ENCODE data around the gene DNM3. TPM values are rescaled to one million over a fixed set of nuclear protein-coding genes. Genes with fewer than 3 reads are reported as not detected.

The DNM3 gene
- total RNA-seq, 1 donor, result 2.0 TPM

GRCh38 chr1:172220376-172220775 is 379.1 kb downstream of the DNM3 start:
- no peak for DNase-seq (ENCODE audit: low read depth)
- no peak overlapping the region for H3K4me3 ChIP-seq (ENCODE audit: low read depth, low read length)
- no peak for TF ChIP-seq CTCF (IDR thresholded peaks at IDR 0.05; ENCODE audit: insufficient read depth, low read length)

DNA sequence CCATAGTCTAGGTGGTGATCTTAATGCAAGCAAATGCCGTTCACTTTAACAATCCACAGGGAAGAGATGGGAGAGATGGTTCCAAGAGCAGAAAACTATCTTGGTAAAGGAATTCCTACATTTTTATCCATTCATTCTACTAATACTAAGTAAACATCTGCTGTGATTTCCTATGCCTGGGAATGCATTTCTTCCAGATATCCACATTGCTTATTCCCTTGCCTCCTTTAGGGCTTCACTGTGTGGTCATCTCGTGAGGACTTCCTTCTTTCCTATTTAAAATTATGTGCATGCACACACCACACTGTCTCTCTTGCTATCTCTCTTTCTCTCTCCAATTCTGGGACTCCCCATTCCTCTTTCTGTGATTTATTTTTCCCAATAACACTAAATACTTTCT is 380.1 kb downstream of the DNM3 start:
- no peak overlapping the region for H3K4me3 ChIP-seq (ENCODE audit: low read depth, low read length)
- TF ChIP-seq CTCF (IDR thresholded peaks at IDR 0.05; ENCODE audit: insufficient read depth, low read length), result no peak
- no peak for DNase-seq (ENCODE audit: low read depth)

DNA sequence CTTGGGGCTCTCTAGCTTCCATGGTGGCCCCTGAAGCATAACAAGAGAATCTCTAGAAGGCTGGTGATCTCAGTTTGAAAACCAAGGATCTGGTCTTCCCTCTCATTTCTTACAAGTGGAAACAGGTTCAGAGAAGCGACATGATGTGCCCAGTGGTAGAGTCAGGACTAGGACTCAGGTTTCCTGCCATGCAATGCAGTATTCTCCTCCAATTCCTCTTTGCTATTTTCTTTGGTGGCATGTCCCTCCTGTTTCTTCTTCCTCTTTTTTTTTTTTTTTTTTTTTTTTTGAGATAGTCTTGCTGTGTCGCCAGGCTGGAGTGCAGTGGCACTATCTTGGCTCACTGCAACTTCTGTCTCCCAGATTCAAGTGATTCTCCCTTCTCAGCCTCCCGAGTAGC is 383.6 kb downstream of the DNM3 start:
- DNase-seq (ENCODE audit: low read depth), result no peak
- no peak for TF ChIP-seq CTCF (IDR thresholded peaks at IDR 0.05; ENCODE audit: insufficient read depth, low read length)
- H3K4me3 ChIP-seq (ENCODE audit: low read depth, low read length), result no peak overlapping the region

- no peak for TF ChIP-seq CTCF (IDR thresholded peaks at IDR 0.05; ENCODE audit: insufficient read depth, low read length)
- DNase-seq (ENCODE audit: low read depth), result no peak
- no peak overlapping the region for H3K4me3 ChIP-seq (ENCODE audit: low read depth, low read length)
Measured at GRCh38 chr1:172229942-172230341, 388.6 kb downstream of the DNM3 start.

DNA sequence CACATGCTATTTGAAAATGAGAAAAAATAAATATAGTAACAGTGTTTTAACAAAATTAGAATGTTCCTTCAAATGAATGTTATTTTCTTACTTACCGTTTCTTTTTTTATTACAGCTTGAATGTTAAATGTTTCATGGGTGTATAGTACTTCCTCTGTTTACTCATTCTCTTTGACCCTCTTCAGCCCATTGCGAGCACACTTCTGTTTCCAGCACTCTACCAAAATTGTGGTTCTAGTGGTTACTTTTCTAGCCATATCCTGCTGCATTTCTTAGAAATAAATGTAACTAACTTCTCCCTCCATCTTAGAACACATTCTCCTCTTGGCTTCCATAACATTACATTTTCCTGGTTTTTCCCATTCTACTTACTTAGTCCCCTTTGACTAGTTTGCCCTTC is 389.2 kb downstream of the DNM3 start:
- TF ChIP-seq CTCF (IDR thresholded peaks at IDR 0.05; ENCODE audit: insufficient read depth, low read length), result no peak
- DNase-seq (ENCODE audit: low read depth), result no peak
- no peak overlapping the region for H3K4me3 ChIP-seq (ENCODE audit: low read depth, low read length)

DNA sequence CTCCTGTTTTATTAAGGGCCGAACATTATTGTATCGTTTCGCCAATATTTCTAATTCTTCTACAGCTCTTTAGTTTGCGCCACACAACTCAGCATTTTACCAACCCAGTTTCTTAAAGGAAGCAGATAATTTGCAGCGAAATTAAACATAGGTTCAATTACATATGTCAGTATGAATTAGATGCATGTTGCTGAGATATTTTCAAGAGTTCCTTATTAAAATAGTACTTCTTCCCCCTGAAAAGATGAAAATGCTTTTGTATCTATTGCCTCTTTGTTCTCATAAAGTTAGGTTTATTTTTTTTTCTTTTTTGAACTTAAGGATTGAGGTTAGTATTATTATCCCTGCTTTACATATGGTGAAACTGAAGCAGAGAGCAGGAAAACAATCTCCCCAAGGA is 395.7 kb downstream of the DNM3 start:
- H3K4me3 ChIP-seq (ENCODE audit: low read depth, low read length), result no peak overlapping the region
- TF ChIP-seq CTCF (IDR thresholded peaks at IDR 0.05; ENCODE audit: insufficient read depth, low read length), result no peak
- no peak for DNase-seq (ENCODE audit: low read depth)

- TF ChIP-seq CTCF (IDR thresholded peaks at IDR 0.05; ENCODE audit: insufficient read depth, low read length), result no peak
- H3K4me3 ChIP-seq (ENCODE audit: low read depth, low read length), result no peak overlapping the region
Measured at GRCh38 chr1:172238158-172238557, 396.9 kb downstream of the DNM3 start.

More at GRCh38 chr1:172238158-172238557, 396.9 kb downstream of the DNM3 start:
- no peak for DNase-seq (ENCODE audit: low read depth)
